ENCODE measurements around the gene OR6M1.

Gene OR6M1, protein sequence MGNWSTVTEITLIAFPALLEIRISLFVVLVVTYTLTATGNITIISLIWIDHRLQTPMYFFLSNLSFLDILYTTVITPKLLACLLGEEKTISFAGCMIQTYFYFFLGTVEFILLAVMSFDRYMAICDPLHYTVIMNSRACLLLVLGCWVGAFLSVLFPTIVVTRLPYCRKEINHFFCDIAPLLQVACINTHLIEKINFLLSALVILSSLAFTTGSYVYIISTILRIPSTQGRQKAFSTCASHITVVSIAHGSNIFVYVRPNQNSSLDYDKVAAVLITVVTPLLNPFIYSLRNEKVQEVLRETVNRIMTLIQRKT

DNA sequence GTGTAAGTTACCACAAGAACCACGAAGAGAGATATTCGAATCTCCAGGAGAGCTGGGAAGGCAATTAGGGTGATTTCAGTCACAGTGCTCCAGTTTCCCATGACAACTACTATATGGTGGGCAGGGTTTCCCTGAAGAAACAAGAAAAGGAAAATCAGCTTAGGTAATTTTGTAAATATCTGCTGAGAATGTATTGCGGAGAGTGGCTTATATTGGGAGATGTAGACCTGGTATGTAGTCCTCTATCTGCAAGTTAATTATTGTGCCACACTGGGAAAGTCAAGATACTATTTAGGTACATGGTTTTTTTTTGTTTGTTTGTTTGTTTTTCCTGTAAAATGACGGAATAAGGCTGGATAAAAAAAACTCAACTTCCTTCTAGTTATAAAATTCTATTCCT lies at the start of gene OR6M1:
OR6M1 (minus strand) TSS at position 101 of the 400 bp plus-strand sequence; CDS start at position 101, 0 bp downstream.
- DNase-seq: no peak

DNA sequence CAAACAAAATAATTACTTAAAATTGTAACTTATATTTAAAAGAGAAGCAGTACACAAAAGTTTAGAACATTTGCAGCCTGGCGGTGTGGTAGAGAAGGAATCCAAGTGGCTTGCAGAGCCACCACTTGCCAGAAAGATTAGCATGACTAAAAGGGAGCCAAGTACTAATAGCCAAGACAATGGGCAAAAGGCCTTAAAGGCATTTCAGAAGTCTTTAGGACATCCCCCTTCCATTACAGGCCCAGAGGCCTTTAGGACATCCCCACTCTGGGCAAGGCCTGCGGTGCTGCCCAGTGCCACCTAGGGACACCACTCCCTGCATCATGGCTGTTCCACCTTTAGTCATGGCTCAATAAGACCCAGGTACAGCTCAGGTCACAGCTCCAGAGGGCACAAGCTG lies 46.9 kb upstream of the OR6M1 start:
- DNase-seq: no peak

DNA sequence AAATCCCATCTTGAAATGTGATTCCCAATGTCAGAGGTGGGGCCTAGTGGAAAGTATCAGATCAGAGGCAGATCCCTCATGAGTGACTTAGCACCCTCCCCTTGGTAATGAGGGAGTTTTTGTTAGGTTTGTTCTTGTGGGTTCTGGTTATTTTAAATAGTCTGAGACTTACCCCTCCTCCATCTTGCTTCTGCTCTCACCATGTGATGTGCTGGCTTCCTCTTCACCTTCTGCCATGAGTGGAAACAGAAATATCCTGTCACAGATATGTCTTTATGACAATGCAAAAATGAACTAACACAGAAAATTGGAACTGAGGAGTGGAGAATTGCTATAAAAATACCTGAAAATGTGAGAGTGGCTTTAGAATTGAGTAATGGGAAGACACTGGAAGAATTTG lies 46.2 kb upstream of the OR6M1 start:
- no peak for DNase-seq

DNA sequence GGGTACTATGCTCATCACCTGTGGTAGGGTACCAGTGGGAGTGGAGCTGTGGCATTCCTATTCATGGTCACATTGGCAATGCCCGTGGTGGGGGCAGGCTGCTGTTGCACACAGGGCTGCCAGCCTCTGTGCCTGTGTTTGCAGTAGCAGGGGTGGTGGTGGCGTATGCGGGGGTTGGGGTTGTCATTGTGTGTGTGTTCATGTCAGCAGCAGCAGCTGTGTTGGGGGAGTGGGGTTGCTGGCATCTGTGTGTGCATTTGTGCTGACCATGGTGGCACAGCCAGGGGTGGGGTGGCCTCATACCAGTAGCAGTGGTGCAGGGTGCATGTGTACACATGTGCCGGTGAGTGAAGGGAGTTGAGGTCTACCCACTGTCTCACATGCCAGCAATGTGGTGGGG lies 45.0 kb upstream of the OR6M1 start:
- DNase-seq: no peak

DNA sequence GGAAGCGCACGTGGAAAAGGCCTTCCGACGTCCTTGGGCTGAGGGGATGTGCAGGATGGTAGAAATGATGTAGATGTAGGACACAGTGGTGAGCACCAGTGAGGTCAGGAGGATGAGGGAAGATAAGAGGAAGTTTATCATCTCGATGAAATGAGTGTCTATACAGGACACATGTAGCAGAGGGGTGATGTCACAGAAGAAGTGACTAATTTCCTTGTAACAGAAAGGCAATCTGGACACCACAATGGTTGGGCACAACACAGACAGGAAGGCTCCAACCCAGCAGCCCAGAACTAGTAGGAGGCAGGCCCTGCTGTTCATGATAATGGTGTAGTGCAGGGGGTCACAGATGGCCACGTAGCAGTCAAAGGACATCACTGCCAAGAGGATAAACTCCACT lies 35.0 kb upstream of the OR6M1 start:
- no peak for DNase-seq

DNA sequence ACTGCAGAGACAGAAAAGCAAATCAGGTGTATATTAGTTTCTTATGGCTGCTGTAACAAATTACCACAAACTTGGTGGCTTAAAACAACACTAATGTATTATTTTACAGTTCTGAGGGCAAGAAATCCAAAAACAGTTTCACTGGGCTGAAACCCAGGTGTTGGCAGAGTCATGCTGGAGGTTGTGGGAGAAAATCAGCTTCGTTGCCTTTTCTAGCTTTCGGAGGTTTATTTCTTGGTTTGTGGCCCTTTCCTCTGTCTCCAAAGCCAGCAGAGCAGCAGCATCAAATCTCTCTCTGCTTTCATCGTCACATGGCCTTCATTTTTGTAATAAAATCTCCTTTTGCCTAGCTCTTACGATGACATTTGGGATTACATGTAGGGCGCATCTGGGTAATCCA lies 33.0 kb upstream of the OR6M1 start:
- no peak for DNase-seq

DNA sequence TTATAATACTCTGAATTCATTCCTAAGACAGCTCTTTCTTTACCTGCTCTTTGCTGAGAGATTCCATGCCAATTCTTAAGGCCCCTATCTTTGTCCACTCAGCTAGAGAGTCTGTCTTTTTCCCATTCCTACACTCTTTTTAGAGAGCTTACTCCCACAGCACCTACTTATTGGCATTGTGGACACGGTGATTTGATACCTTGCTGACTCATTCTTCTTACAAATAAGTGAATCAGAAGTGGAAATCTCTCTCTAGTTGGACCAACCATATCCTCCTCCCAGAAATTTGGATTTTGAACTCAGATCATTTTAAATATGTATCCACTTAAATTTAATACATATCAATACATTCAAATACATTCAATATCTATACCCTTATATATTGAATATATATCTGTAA lies 32.5 kb upstream of the OR6M1 start:
- DNase-seq: no peak

DNA sequence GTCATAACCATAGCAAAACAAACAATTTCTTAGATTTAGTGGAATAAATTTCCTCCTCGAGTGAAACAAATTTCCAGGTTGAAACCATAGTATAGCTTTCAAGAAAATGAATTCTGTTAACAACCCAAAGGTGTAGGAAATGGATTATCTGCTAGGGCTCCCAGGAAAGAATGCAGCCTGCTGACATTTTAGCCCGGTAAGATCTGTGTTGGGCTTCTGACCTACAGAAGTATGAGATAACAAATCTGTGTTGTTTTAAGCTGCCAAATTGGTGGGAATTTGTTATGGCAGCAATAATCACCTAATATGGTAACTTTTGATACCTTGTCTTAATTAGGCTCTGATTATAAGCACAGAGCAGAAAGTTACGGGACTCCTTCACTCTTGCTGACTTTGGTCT lies 32.0 kb upstream of the OR6M1 start:
- no peak for DNase-seq

DNA sequence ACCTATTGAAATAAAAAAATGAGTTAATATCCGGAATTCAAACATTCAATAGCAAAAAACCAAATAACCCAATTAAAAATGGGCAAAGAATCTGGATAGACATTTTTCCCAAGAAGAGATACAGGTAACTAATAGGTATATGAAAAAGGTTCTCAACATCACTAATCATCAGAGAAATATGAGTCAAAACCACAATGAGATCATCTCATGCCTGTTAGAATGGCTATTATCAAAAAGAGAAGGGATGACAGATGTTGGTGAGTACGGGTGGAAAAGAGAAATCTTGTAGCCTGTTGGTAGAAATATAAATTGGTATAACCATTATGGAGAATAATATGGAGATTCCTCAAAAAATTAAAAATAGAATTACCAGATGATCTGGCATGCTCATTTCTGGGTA lies 26.9 kb upstream of the OR6M1 start:
- DNase-seq: no peak

DNA sequence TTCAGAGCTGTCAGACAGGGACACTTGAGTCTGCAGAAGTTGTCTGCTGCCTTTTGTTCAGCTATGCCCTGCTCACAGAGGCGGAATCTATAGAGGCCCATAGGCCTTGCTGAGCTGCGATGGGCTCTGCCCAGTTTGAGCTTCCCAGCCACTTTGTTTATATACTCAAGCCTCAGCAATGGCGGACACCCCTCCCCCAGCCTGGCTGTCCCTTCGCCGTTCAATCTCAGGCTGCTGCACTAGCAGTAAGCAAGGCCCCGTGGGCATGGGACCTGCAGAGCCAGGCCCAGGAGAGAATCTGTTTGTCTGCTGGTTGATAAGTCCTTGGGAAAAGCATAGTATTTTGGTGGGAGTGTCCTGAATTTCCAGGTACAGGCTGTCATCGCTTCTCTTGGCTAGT lies 23.6 kb upstream of the OR6M1 start:
- no peak for DNase-seq

DNA sequence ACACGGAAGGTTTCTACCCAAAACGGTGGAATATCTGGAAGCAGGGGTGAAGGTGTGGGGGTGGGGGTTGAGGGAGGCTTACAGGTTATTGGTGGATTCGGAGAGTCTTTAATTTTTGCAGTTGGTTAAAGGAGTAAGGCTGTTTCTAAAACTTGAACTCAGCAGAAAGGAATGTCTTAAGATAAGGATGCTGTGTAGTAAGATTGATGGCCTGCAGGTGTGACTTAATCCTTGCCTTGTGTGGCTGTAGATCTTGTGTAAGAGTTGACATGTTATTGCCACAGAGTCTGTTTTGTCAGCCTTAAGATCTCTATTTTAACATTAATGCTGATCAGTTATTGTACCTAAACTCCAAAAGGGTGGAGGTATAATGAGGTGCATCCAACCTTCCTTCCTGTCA lies 16.4 kb upstream of the OR6M1 start:
- no peak for DNase-seq

DNA sequence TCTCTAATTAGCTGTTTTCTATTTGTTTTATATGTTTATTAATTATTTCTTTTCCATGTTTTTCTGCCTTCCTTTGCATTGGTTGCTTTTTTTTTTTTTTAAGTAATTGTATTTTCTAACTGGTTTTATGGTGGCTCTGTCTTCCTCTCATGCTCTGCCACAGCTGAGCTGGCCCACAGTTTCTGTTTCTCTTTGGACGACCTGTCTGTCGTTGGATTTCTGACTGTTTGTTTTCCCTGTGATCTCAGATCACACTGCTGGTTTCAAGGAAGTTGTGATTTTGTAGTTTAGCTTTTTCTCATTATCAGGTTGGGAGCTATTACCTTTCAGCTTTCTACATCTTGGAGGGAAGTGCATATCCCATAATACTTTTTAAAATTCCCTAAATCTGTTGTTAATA lies 15.9 kb upstream of the OR6M1 start:
- DNase-seq: no peak

DNA sequence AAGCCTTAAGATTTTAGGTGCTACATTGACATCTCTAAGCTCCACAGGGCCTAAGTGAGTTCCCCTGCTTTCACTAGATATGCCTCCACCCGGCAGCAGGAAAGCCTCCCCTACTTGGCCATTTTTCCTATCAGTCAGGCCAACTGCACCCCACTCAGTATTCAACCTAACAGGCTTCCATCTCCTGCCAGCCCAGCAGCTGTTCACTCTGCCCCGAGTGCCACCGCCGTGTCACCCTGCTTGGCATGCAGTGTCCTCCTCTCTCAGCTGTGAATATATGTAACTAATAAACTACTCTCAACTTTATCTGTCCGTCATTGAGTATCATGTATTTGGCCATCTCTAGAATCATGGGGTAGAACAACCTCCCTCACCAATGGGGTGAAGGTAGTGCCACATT lies 9.0 kb upstream of the OR6M1 start:
- DNase-seq: no peak

DNA sequence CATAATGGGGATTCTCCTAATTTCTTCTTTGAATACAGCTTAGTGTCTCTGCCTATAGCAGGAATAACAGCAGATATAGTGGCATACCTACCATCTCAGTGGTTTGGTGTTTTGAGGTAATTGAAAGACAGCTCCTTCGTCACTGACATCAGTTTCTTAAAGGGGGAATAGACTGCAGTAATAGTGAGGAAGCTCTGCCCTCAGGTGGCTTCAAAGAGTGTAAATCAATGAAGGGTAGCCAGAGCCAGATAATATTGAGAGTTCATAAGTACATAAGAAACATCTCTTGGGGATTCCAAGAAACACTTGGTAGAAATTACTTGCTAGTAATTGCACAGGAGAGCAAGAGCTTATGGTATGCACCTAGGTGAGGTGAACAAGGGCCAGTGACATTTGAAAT lies 4.4 kb downstream of the OR6M1 start:
- DNase-seq: no peak

DNA sequence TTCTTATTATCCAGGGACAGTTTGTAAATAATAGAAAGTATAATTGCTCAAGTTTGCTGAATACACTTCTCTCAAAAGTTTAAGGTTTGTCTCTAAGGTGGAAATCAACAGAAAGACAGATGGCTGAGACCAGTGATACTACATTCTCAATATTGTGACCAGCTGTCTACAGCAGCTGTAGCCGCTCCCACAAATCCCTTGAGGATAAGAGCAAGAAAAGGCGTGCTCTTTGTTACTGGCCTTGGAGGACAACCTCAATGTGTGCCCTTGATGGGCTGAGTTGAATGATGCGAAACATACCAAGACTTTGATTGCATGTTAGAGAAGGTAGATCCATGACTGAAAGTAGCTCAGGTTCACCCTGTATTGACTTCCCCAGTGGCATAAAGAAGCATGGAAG lies 6.1 kb downstream of the OR6M1 start:
- no peak for DNase-seq

DNA sequence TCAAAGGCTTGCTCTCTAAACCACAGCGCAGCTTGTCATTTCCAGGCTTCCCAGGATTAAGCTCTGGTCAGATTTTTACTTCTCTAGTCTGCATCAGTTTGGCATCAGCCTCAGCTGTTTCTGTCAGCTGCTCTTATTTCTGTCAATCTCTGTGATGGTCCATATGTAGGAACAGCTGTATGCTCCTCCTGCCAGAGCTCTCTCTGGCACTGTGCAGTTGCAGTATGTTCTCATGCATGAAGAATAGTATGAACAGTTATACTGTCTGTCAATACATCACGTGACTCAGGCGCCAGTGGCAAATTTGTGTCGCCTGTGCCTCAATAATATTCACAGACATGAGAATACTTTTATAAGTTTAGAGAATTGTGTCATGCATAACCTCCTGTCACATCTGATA lies 6.7 kb downstream of the OR6M1 start:
- no peak for DNase-seq

DNA sequence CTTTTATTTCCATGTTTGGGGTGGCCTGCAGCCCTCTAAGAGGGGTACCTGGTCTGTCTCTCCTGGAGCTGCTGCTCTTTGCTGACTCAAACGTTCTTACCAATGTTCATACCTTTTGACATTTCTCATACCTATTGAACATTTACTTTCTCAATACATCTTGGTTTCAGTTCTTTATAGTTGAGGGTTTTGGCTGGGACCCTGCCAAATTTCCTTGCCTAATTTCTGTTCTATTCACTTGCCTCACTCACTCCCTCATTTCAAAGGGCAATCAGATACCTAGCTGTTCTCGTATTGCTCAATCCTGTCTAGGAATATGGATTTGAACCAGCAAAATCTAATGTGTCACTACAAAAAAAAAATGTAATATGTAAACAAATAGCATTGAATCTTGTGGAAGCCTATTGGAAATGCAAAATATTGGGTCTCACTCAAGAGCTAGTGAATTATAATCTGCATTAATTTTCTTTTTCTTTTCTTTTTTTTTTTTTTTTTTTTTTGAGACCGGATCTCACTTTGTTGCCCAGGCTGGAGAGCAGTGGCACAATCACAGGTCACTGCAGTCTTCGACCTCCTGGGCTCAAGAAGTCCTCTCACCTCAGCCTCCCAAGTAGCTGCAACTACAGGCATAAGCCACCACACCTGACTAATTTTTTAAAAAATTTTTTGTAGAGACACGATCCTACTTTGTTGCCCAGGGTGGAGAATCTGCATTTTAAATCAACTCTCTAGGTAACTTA lies 7.5 kb downstream of the OR6M1 start:
- no peak for DNase-seq

DNA sequence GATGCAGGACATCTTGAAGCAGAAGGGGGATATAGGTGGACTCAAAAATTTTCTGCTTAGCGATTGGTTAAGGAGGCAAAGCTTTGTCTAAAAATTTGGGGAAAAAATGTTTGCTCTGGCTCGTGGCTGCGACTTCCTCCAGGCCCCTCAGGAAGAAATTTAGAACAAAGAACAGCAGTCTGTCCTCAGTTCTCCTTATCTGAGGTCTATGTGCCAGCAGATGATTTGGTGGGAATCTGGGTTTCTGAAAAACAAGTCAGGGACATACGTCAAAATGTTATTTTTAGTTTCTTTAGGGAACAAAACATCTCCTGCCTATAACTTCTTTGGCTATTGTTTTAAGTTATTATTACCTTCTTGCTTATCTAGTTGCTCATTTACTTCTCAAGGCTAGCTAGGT lies 8.1 kb downstream of the OR6M1 start:
- no peak for DNase-seq

DNA sequence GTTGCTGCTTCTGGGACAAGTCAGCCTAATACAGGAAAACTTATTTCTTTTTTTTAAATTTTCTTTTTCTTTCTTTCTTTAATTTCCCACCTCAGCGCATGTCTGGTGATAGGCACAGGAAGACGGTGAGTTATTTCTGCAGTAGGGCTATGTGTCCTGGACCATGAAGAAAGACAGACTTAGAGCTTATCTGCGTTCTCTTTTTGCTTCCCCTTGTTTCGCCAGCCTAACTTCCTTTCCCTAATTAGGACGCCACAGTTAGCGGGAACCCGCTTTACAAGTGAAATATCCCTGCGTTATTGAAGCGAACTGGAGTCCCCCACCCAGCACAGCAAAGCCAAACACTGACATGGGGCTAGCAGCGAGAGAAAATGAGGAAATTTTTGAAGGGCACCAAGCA lies 8.6 kb downstream of the OR6M1 start:
- no peak for DNase-seq

DNA sequence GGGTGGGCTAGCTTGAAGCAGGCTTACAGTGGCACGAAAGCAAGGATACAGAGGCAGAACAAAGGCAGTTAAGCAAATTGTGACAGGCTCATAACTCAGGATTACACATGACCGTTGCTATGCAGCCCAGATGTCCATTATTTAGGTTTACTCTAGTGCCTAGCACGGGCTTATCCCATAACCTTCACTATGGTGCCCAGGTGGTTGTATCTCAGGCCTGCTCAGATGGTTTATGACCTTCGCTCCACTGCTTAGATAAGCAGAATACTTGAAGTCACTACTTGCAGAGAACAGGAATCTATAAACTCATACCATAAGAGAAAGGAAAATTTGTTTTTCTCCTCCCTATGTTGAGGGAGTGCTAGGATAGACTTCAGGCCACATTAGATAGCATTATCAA lies 9.0 kb downstream of the OR6M1 start:
- DNase-seq: no peak

DNA sequence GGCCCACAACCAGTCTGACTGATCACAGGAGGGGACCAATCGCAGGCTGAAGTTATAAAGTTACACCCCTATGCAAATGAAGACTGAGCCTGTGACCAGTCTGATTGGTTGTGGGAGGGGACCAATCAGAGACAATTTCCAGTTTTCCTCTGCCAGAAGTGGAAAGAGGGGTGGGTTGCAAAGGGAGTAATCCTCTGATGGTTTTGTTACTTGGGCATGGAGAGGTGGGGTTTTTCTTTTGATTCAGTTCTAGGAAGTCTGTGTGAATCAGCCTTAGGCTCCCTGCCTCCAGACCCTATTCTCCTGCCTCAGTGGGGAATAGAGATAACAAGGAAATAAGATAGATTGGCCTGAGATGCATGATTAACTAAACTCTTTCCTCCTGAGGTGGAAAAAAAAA lies 9.9 kb downstream of the OR6M1 start:
- DNase-seq: no peak

DNA sequence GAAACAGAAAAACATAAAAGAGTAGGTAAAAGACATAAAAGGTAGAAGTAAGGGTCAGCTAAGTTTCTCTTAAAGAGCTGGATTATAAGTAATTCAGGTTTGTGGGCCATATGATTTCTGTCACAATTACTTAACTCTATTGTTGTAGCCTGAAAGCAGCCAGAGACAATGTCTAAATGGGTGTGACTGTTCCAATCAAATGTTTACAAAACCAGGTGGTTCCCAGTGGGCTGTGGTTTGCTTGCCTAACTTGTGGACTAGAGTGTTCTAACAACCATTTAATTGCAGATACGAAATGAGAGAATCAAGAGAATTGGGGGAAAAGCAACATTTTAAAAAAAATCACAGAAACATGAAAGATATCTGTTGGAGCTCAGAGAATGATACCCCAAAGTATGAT lies 22.6 kb downstream of the OR6M1 start:
- DNase-seq: no peak

DNA sequence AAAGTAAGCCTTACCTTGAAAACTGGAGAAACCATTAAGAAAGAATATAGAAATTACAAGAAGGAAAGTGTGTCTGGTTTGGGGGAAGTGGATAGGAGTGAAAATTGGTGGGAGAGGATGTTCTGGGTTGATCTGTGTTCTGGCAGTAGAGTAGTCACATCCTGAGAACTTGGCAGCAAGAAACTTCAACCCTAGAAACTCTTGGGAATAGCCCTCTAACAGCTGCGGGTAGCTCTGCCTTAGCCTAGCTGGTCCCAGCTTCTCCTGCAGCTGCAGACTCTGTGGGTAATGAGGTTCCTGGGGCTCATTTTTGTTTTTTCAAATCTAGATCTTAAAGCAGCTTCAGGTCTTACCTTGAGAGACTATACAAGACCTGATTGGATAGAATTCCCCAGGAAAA lies 27.6 kb downstream of the OR6M1 start:
- DNase-seq: no peak

DNA sequence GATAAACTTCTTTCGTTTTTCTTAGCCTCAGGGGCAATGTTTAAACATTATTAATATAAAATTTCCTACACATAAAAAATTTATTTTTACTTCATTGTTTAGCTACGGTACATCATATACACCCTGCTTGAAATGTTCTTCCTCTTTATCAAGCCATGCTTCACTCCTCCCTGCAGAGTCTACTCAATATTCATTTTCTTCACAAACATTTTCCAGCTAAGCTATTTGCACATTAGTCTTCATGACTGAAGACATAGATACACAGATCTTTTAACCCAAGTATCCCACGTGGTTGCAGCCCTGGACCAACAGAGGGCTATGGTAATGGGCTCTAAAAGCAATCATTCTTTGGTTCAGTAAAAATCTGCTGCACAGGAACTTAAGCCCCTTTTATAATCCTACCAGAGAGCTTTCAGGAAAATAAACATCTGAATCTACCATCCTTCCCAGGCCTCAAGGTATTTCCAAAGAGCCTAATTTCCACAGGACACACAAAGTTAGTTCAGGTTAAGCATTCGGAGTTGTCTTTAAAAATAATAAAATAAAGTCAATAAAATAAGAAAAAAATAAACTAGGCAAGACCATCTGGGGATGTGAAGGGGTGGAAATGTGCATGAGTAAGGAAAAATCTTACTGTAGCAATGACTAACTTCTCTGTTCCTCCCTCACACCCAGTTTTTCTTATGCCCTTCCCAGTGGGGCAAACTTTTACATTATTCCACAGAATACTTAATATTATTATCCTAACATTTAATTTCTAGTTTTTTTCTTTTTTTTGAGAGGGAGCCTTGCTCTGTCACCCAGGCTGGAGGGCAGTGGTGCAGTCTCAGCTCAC lies 30.2 kb downstream of the OR6M1 start:
- DNase-seq: no peak

All from fibroblast of upper back skin (primary cell).